Stomach (tissue), 9 donors: Measurements from ENCODE around the gene MAGI2. TPM values are rescaled to one million over a fixed set of nuclear protein-coding genes. Genes with fewer than 3 reads are reported as not detected.

Experiments used
- DNase-seq, 2 donors: peaks; one replicate each; pipeline versions ENCODE4 v3.0.0 to v3.0.0-alpha.2; 2013 to 2019
- H3K27ac ChIP-seq, 5 donors: fragments of 200-600 bp in 4 of 5; sonication (generic) in 4 of 5; one replicate each; pipeline ENCODE4 v1.5.1; 2013 to 2019; ENCODE audit warnings: mild to moderate bottlenecking in 1 of 5, moderate library complexity in 1 of 5
- H3K27me3 ChIP-seq, 3 donors: fragments of 200-600 bp; sonication (generic); one replicate each; pipeline ENCODE4 v1.5.1; 2017 to 2019; ENCODE audit warnings: mixed run types in 1 of 3
- H3K36me3 ChIP-seq, 4 donors: fragments of 200-600 bp; sonication (generic); 1 replicate in 3 of 4; 2 replicates in 1 of 4; pipeline ENCODE4 v1.5.1; 2016 to 2019
- H3K4me1 ChIP-seq, 4 donors: fragments of 200-600 bp; sonication (generic); one replicate each; pipeline ENCODE4 v1.5.1; 2016 to 2019
- H3K4me3 ChIP-seq, 4 donors: fragments of 200-600 bp; sonication (generic) in 3 of 4; one replicate each; pipeline ENCODE4 v1.5.1; 2016 to 2019; ENCODE audit warnings: mild to moderate bottlenecking in 1 of 4
- H3K9me3 ChIP-seq, 4 donors: fragments of 200-600 bp; sonication (generic); one replicate each; pipeline ENCODE4 v1.5.1; 2016 to 2019
- EP300 ChIP-seq: sonication (generic); formaldehyde crosslinking; IDR thresholded peaks from one replicate; pipeline ENCODE4 v1.6.1; 2017; ENCODE audit warnings: antibody characterized with exemption
- POLR2A ChIP-seq, 4 donors: fragments of 450-650 bp; IDR thresholded peaks; one replicate each; pipeline ENCODE4 v1.6.1; 2016; ENCODE audit warnings: antibody characterized with exemption in 4 of 4, control low read depth in 2 of 4, mild to moderate bottlenecking in 1 of 4, moderate library complexity in 1 of 4
- POLR2AphosphoS5 ChIP-seq, 3 donors: sonication (generic); formaldehyde crosslinking; IDR thresholded peaks; one replicate each; pipeline ENCODE4 v1.6.1; 2016; ENCODE audit warnings: antibody characterized with exemption in 3 of 3
- WGBS, 5 donors: extraction: QIAGEN DNeasy Blood & Tissue Kit in 3 of 5; methylation state at CpG; one replicate each; pipeline versions ENCODE4 v1.1.5 to v1.1.7; 2013 to 2018; 5-methylcytosine and 5-hydroxymethylcytosine counted together
- intact Hi-C: fragments of 100-400 bp; cut with DNase I; formaldehyde crosslinking; loops from one replicate; pipeline ENCODE4 v1.15.1; 2023; ENCODE audit warnings: low total_unique reads
- polyA plus RNA-seq, 3 donors: library from polyadenylated mRNA; stranded (reverse); fragments of 200-250 nt; gene quantifications; one replicate each; pipeline ENCODE4 v1.2.3, GENCODE V29; 2013
- total RNA-seq, 5 donors: library from RNA; depleted of rRNA; stranded (reverse); fragments of >200 nt; gene quantifications; one replicate each; pipeline versions ENCODE4 v1.1.0 to v1.2.3, GENCODE V29; 2014 to 2016
- TF ChIP-seq, protein P1 (sequence below), 7 experiments: fragments of 450-650 bp in 4 of 7; fragments of 200-600 bp in 3 of 7; sonication (generic) in 3 of 7; IDR thresholded peaks; one replicate each; pipeline ENCODE4 v1.5.1; 2016 to 2019; ENCODE audit warnings: antibody characterized with exemption in 7 of 7, control low read depth in 2 of 7, mild to moderate bottlenecking in 1 of 7
- donor health status: healthy with polysubstance abuse.
- donor health status: Bipolar disorder and iron deficiency.
- donor health status: healthy.

MAGI2 gene
- total and polyA plus RNA-seq, 8 donors: 0.92 to 53.9 (median 5.8) TPM

DNA sequence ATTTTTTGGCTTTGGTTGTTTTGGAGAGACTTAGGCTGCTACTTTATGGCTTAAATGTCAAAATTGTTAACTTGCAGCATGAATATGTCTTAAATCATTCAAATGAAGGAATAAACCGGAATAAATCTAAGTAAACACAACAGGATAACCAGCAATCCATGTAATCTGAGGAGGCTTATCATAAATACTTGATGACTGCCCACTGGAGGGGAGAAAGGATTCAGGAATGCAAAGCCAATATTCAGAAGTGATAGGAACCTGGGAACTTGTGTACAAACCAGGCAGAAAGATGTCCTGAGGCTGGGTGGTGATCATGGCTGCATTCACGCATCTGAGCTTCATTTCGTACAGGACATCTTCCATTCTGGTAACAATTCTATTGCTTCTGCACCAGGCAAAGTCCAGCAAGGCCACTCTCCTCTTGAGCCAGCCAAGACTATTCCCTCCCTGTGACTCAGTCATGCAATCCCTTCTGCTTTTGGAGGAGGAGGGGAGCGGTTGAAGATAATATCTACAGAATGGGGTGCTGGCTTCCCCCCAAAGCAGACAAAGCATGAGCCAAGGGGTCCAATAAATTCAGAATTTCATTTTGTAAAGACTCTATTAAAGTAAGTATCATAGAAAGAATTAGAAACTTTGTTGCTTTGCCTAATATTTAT lies 1280.4 kb downstream of the MAGI2 start:
- H3K9me3 ChIP-seq: no peaks in the 10 kb centered on the region
- no peak overlapping the region for H3K4me3 ChIP-seq
- H3K36me3 ChIP-seq: no peaks in the 10 kb centered on the region
- WGBS, 5 donors: 46 to 64% (median 61%) methylated on average over 4 of the region's 4 CpGs
- TF ChIP-seq, protein P1, sequence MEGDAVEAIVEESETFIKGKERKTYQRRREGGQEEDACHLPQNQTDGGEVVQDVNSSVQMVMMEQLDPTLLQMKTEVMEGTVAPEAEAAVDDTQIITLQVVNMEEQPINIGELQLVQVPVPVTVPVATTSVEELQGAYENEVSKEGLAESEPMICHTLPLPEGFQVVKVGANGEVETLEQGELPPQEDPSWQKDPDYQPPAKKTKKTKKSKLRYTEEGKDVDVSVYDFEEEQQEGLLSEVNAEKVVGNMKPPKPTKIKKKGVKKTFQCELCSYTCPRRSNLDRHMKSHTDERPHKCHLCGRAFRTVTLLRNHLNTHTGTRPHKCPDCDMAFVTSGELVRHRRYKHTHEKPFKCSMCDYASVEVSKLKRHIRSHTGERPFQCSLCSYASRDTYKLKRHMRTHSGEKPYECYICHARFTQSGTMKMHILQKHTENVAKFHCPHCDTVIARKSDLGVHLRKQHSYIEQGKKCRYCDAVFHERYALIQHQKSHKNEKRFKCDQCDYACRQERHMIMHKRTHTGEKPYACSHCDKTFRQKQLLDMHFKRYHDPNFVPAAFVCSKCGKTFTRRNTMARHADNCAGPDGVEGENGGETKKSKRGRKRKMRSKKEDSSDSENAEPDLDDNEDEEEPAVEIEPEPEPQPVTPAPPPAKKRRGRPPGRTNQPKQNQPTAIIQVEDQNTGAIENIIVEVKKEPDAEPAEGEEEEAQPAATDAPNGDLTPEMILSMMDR (IDR thresholded peaks at IDR 0.05): no peak
- TF ChIP-seq POLR2AphosphoS5 (IDR thresholded peaks at IDR 0.05): no peak
- no peak for TF ChIP-seq EP300
- TF ChIP-seq POLR2A (IDR thresholded peaks at IDR 0.05): no peak
- intact Hi-C loops: no loop called here
- no peaks in the 10 kb centered on the region for H3K27me3 ChIP-seq
- DNase-seq: no peak
- no peak overlapping the region for H3K27ac ChIP-seq
- H3K4me1 ChIP-seq: peaks cover 0 to 14% (median 2%) of the 10 kb centered on the region in 4 donors

DNA sequence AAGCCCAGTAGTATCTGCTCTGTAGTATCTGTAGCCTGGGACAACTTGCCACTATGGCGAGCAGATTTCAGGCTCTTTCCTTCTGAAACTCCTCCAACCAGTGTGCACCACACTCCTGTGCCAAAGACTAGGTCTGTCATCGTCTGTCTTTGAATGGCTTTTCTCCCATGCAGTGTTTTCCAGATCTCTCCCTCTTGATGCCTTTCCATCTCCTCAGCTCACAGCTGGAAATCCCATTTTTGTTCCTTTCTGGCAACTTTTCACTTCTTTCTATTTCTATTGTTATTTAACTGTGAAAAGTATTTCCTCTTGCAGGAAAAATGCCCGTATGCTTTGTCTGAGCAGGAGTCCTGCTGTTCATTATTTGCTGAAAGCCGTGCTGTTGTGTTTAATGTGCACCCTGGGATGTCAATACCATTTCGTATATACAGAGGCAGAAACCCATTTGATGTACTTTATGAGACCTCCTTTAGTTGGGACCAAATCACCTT lies 1281.2 kb downstream of the MAGI2 start:
- 31 to 54% (median 43%) methylated on average over 5 of the region's 5 CpGs for WGBS, 5 donors
- TF ChIP-seq, protein P1 (IDR thresholded peaks at IDR 0.05): no peak
- TF ChIP-seq EP300: no peak
- no peak for TF ChIP-seq POLR2AphosphoS5 (IDR thresholded peaks at IDR 0.05)
- TF ChIP-seq POLR2A (IDR thresholded peaks at IDR 0.05): no peak
- no peak overlapping the region for H3K27ac ChIP-seq
- H3K9me3 ChIP-seq: no peaks in the 10 kb centered on the region
- intact Hi-C loops: no loop called here
- no peak for DNase-seq
- peaks cover 0 to 14% (median 2%) of the 10 kb centered on the region in 4 donors for H3K4me1 ChIP-seq
- H3K4me3 ChIP-seq: no peak overlapping the region
- H3K36me3 ChIP-seq: no peaks in the 10 kb centered on the region
- no peaks in the 10 kb centered on the region for H3K27me3 ChIP-seq

DNA sequence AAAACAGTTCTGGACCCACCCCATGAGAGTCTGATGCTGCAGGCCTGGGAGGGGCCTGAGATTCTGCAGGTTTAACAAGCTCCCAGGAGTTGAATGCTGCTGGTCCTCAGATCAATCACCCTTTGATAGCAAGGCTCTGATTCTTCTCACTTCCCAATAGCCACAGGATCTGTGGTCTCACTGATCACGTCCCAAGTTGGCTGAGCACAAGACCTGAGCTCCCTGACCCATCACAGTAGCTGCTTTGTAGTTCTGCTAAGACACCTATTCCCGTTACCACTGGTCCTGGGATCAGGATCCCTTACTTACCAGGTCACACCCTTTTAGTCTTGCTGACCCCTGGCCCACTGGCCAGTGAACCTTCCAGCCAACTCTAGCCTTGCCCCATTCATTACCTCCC lies 1282.1 kb downstream of the MAGI2 start:
- 86 to 93% (median 87%) methylated on average over 2 of the region's 2 CpGs for WGBS, 5 donors
- Histone ChIP-seq H3K9me3 (no peaks in the 10 kb centered on the region), H3K27me3 (no peaks in the 10 kb centered on the region), H3K27ac (no peak overlapping the region), H3K36me3 (no peaks in the 10 kb centered on the region), H3K4me3 (no peak overlapping the region), H3K4me1 (peaks cover 0 to 13% (median 2%) of the 10 kb centered on the region in 4 donors)
- no peak for DNase-seq
- TF ChIP-seq, protein P1 (IDR thresholded peaks at IDR 0.05): no peak
- no peak for TF ChIP-seq POLR2AphosphoS5 (IDR thresholded peaks at IDR 0.05)
- no peak for TF ChIP-seq POLR2A (IDR thresholded peaks at IDR 0.05)
- TF ChIP-seq EP300: no peak
- intact Hi-C loops: no loop called here

DNA sequence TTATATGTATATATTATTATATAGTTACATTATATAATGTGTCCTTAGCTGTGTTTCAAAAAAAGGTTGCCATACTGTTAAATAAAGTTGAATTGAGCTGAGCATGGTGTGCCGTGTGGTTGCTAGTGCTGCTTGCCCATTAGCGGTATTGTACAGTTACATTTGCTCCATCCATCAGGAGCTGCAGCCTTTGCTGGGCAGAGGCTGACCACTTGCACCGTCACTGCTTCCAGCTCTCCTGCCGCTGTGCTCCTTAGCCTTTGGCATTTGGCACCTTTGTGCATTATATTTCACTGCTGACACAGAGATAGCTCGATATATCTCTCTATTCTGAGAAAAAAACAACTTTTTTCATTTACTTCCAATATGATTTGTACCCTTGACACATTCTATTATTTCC lies 1282.7 kb downstream of the MAGI2 start:
- no peak for TF ChIP-seq POLR2AphosphoS5 (IDR thresholded peaks at IDR 0.05)
- TF ChIP-seq EP300: no peak
- TF ChIP-seq, protein P1 (IDR thresholded peaks at IDR 0.05): no peak
- no peak for TF ChIP-seq POLR2A (IDR thresholded peaks at IDR 0.05)
- Histone ChIP-seq H3K9me3 (no peaks in the 10 kb centered on the region), H3K27me3 (no peaks in the 10 kb centered on the region), H3K36me3 (no peaks in the 10 kb centered on the region), H3K4me3 (no peak overlapping the region), H3K4me1 (peaks cover 0 to 8% (median 2%) of the 10 kb centered on the region in 4 donors), H3K27ac (no peak overlapping the region)
- no peak for DNase-seq
- intact Hi-C loops: no loop called here
- WGBS, 5 donors: 90 to 95% (median 93%) methylated on average over 5 of the region's 5 CpGs
